ENCODE measurements around the gene FRS3. TPM values are rescaled to one million over a fixed set of nuclear protein-coding genes. Genes with fewer than 3 reads are reported as not detected.

The FRS3 gene
- total and polyA plus RNA-seq, 2 of the 13 experiments (the other 11 are each of a cell fraction or from before 2014, with no cell fraction given) = 3.0 to 7.4 TPM

DNA sequence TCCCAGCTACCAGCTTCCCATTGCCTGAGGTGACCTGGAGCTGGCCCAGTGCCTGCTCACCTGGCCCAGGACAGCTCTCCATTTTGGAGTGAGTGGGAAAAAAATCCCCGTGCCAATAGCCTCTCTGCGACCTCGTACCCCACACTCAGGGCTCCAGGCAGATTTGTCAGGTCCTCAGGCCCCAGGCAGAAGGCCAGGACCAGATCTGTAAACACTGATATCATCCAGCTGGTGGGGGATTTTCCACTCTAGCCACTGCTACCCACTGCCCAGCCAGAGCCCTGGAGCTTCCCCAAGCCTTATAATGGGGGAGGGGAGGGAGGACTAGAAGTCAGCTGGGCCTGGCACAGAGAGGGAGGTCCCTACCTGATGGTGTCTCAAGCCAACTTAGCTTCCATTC, 31.2 kb downstream of the FRS3 start (continued):
- no peak for TF ChIP-seq SOX13 (IDR thresholded peaks at IDR 0.05)
- TF ChIP-seq SOX13 (CRISPR knock-in tag; conservative IDR thresholded peaks at IDR 0.05 in 1 of 2, IDR thresholded peaks at IDR 0.05 in 1 of 2) = peak in 1 of 2 experiments; percentile 46; a peak in 1 of 4 replicates
- TF ChIP-seq POLR2G (IDR thresholded peaks at IDR 0.05; ENCODE audit: low read depth, low read length) = peak; percentile 69
- no peak for TF ChIP-seq TERF1 (CRISPR knock-in tag; IDR thresholded peaks at IDR 0.05)
- no peak for TF ChIP-seq CENPX (CRISPR knock-in tag; IDR thresholded peaks at IDR 0.05)
- no peak for TF ChIP-seq ZNF383 (CRISPR knock-in tag; IDR thresholded peaks at IDR 0.05; ENCODE audit: borderline replicate concordance)
- TF ChIP-seq ZNF773 (CRISPR knock-in tag; IDR thresholded peaks at IDR 0.05; ENCODE audit: borderline replicate concordance) = no peak
- TF ChIP-seq RNF219 (CRISPR knock-in tag; IDR thresholded peaks at IDR 0.05) = no peak
- TF ChIP-seq, protein P1, sequence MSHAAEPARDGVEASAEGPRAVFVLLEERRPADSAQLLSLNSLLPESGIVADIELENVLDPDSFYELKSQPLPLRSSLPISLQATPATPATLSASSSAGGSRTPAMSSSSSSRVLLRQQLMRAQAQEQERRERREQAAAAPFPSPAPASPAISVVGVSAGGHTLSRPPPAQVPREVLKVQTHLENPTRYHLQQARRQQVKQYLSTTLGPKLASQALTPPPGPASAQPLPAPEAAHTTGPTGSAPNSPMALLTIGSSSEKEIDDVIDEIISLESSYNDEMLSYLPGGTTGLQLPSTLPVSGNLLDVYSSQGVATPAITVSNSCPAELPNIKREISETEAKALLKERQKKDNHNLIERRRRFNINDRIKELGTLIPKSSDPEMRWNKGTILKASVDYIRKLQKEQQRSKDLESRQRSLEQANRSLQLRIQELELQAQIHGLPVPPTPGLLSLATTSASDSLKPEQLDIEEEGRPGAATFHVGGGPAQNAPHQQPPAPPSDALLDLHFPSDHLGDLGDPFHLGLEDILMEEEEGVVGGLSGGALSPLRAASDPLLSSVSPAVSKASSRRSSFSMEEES (CRISPR knock-in tag; IDR thresholded peaks at IDR 0.05) = no peak
- TF ChIP-seq, protein P2, sequence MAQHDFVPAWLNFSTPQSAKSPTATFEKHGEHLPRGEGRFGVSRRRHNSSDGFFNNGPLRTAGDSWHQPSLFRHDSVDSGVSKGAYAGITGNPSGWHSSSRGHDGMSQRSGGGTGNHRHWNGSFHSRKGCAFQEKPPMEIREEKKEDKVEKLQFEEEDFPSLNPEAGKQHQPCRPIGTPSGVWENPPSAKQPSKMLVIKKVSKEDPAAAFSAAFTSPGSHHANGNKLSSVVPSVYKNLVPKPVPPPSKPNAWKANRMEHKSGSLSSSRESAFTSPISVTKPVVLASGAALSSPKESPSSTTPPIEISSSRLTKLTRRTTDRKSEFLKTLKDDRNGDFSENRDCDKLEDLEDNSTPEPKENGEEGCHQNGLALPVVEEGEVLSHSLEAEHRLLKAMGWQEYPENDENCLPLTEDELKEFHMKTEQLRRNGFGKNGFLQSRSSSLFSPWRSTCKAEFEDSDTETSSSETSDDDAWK (CRISPR knock-in tag; IDR thresholded peaks at IDR 0.05) = no peak
- peak; percentile 14; the same call in 1 of the 2 replicates for TF ChIP-seq RXRB (CRISPR knock-in tag; IDR thresholded peaks at IDR 0.05; ENCODE audit: borderline replicate concordance)
- no peak for TF ChIP-seq ZNF350 (CRISPR knock-in tag; IDR thresholded peaks at IDR 0.05; ENCODE audit: borderline replicate concordance, low read depth)
- TF ChIP-seq, protein P3, sequence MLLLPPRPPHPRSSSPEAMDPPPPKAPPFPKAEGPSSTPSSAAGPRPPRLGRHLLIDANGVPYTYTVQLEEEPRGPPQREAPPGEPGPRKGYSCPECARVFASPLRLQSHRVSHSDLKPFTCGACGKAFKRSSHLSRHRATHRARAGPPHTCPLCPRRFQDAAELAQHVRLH (CRISPR knock-in tag; IDR thresholded peaks at IDR 0.05; ENCODE audit: borderline replicate concordance, low read depth) = no peak
- TF ChIP-seq PCBP1 (IDR thresholded peaks at IDR 0.05; ENCODE audit: borderline replicate concordance, low read depth, low read length) = peak; percentile 79; the same call in 1 of the 2 replicates
- no peak for TF ChIP-seq ZNF101 (CRISPR knock-in tag; IDR thresholded peaks at IDR 0.05; ENCODE audit: borderline replicate concordance, low read depth)
- no peak for TF ChIP-seq MED13 (CRISPR knock-in tag; IDR thresholded peaks at IDR 0.05)
- no peak for TF ChIP-seq ZNF564 (CRISPR knock-in tag; IDR thresholded peaks at IDR 0.05)
- no peak for TF ChIP-seq ZBTB38 (CRISPR knock-in tag; IDR thresholded peaks at IDR 0.05)
- TF ChIP-seq ZNF75D (CRISPR knock-in tag; IDR thresholded peaks at IDR 0.05; ENCODE audit: borderline replicate concordance) = no peak
- TF ChIP-seq FOXK1 (CRISPR knock-in tag; IDR thresholded peaks at IDR 0.05; ENCODE audit: borderline replicate concordance, low read depth) = peak; percentile 31; the same call in 1 of the 2 replicates
- no peak for TF ChIP-seq SP1 (IDR thresholded peaks at IDR 0.05)
- TF ChIP-seq SP1 (CRISPR knock-in tag; IDR thresholded peaks at IDR 0.05) = no peak
